IMR-90 (cell line): ENCODE measurements around the gene LPAR1. TPM values are rescaled to one million over a fixed set of nuclear protein-coding genes. Genes with fewer than 3 reads are reported as not detected.

Experiments used
- ATAC-seq: fragments of 200-7000 bp; cut with Tn5 transposase; 2 replicates; pipeline ENCODE4 v1.9.1; 2020; ENCODE audit warnings: low read depth, mild to moderate bottlenecking, moderate library complexity
- BruUV-seq: library from RNA; stranded (reverse); fragments of 400-500 nt; replicated peaks from 2 replicates; lab custom pipeline; 2021; lab: Mats Ljungman, UMichigan
- CTCF ChIA-PET: fragments of 300-600 bp; formaldehyde crosslinking; extraction: SDS; loops from one replicate; lab custom pipeline; 2021; ENCODE audit warnings: antibody characterized with exemption; lab: Yijun Ruan, JAX
- POLR2A ChIA-PET: fragments of 300-600 bp; sonication (Branson Sonifier 250); formaldehyde crosslinking; loops from one replicate; lab custom pipeline; 2022; ENCODE audit warnings: antibody characterized with exemption; ENCODE audit not compliant: unreplicated experiment; lab: Charles Lee
- DNase-seq: peaks from one replicate; pipeline ENCODE4 v3.0.0; 2013
- H2AFZ ChIP-seq: replicated peaks from 2 replicates; pipeline ENCODE3; 2013; ENCODE audit warnings: low read length, mild to moderate bottlenecking; ENCODE audit not compliant: poor library complexity
- H2AK5ac ChIP-seq: 2 replicates; pipeline ENCODE4 v1.6.1; 2013; ENCODE audit warnings: low read depth, low read length, inconsistent platforms
- H2AK9ac ChIP-seq: replicated peaks from 2 replicates; pipeline ENCODE3; 2013; ENCODE audit warnings: mild to moderate bottlenecking, low read depth, low read length, moderate library complexity; ENCODE audit not compliant: poor library complexity
- H2BK120ac ChIP-seq: 2 replicates; pipeline ENCODE4 v1.6.1; 2013; ENCODE audit warnings: low read depth, low read length, inconsistent platforms
- H2BK15ac ChIP-seq: 3 replicates; pipeline ENCODE4 v1.6.1; 2013; ENCODE audit warnings: low read depth, low read length, inconsistent platforms
- H2BK20ac ChIP-seq: 2 replicates; pipeline ENCODE4 v1.6.1; 2013; ENCODE audit warnings: low read depth, mild to moderate bottlenecking, inconsistent platforms, low read length, moderate library complexity
- H2BK5ac ChIP-seq: 2 replicates; pipeline ENCODE4 v1.6.1; 2013; ENCODE audit warnings: mild to moderate bottlenecking, low read depth, low read length, inconsistent platforms; ENCODE audit not compliant: poor library complexity, severe bottlenecking
- H3K14ac ChIP-seq: replicated peaks from 2 replicates; pipeline ENCODE4 v1.6.1; 2013; ENCODE audit warnings: low read depth, low read length, inconsistent platforms
- H3K18ac ChIP-seq: 2 replicates; pipeline ENCODE4 v1.6.1; 2013; ENCODE audit warnings: low read depth, low read length, control low read depth
- H3K23ac ChIP-seq: 2 replicates; pipeline ENCODE4 v1.6.1; 2013; ENCODE audit warnings: low read depth, low read length, inconsistent platforms
- H3K27ac ChIP-seq: 2 replicates; pipeline ENCODE4 v1.5.1; 2013; ENCODE audit warnings: mild to moderate bottlenecking, control low read depth, low read length; ENCODE audit not compliant: insufficient read depth
- H3K27me3 ChIP-seq: 2 replicates; pipeline ENCODE4 v1.6.1; 2013; ENCODE audit warnings: low read length; ENCODE audit not compliant: control insufficient read depth, insufficient read depth
- H3K36me3 ChIP-seq: 2 replicates; pipeline ENCODE4 v1.6.1; 2013; ENCODE audit warnings: low read length, mixed read lengths; ENCODE audit not compliant: control insufficient read depth, insufficient read depth
- H3K4ac ChIP-seq: 2 replicates; pipeline ENCODE4 v1.6.1; 2013; ENCODE audit warnings: low read depth, low read length, inconsistent platforms
- H3K4me1 ChIP-seq: 2 replicates; pipeline ENCODE4 v1.6.1; 2013; ENCODE audit warnings: low read length, mixed read lengths; ENCODE audit not compliant: control insufficient read depth, insufficient read depth
- H3K4me2 ChIP-seq: 2 replicates; pipeline ENCODE4 v1.6.1; 2013; ENCODE audit warnings: low read depth, mild to moderate bottlenecking, control low read depth, low read length, moderate library complexity
- H3K4me3 ChIP-seq: 2 replicates; pipeline ENCODE4 v1.5.1; 2013; ENCODE audit warnings: low read depth, mild to moderate bottlenecking, control low read depth, low read length, moderate library complexity; ENCODE audit not compliant: insufficient read depth
- H3K56ac ChIP-seq: 2 replicates; pipeline ENCODE4 v1.6.1; 2013; ENCODE audit warnings: low read length, inconsistent platforms; ENCODE audit not compliant: insufficient read depth; ENCODE audit errors: extremely low read depth
- H3K79me1 ChIP-seq, 2 experiments: 2 replicates each; pipeline ENCODE4 v1.6.1; 2013; ENCODE audit warnings: low read length in 2 of 2, inconsistent platforms in 1 of 2, low read depth in 1 of 2
- H3K9ac ChIP-seq: 2 replicates; pipeline ENCODE4 v1.6.1; 2013; ENCODE audit warnings: low read depth, low read length, control low read depth
- H3K9me1 ChIP-seq: 2 replicates; pipeline ENCODE4 v1.6.1; 2013; ENCODE audit warnings: low read length, inconsistent platforms; ENCODE audit not compliant: insufficient read depth
- H3K9me3 ChIP-seq: 2 replicates; pipeline ENCODE4 v1.6.1; 2013; ENCODE audit warnings: low read length; ENCODE audit not compliant: control insufficient read depth, insufficient read depth
- H4K20me1 ChIP-seq: 2 replicates; pipeline ENCODE4 v1.6.1; 2013; ENCODE audit warnings: low read length, inconsistent platforms; ENCODE audit not compliant: insufficient read depth
- H4K5ac ChIP-seq: 2 replicates; pipeline ENCODE4 v1.6.1; 2013; ENCODE audit warnings: mild to moderate bottlenecking, low read depth, low read length, control low read depth
- H4K8ac ChIP-seq, 2 experiments: 2 replicates each; pipeline ENCODE4 v1.6.1; 2013; ENCODE audit warnings: low read depth in 2 of 2, low read length in 2 of 2, control low read depth in 1 of 2, inconsistent platforms in 1 of 2
- H4K91ac ChIP-seq: 2 replicates; pipeline ENCODE4 v1.6.1; 2013; ENCODE audit warnings: low read depth, low read length, inconsistent platforms; ENCODE audit not compliant: insufficient read depth
- CEBPB ChIP-seq: IDR thresholded peaks from 2 replicates; pipeline ENCODE4 v1.6.1; 2012; ENCODE audit warnings: low read depth, low read length, improper control_type of control experiment
- ELK1 ChIP-seq: fragments of 150-350 bp; IDR thresholded peaks from 2 replicates; pipeline ENCODE4 v1.6.1; 2016; ENCODE audit warnings: low read depth, mild to moderate bottlenecking, low read length, moderate library complexity, borderline replicate concordance
- FOS ChIP-seq: fragments of 150-350 bp; IDR thresholded peaks from 2 replicates; pipeline ENCODE4 v1.6.1; 2016; ENCODE audit warnings: low read depth, low read length
- MAFK ChIP-seq: IDR thresholded peaks from 2 replicates; pipeline ENCODE4 v1.6.1; 2012; ENCODE audit warnings: low read depth, low read length, improper control_type of control experiment
- POLR2A ChIP-seq: IDR thresholded peaks from 2 replicates; pipeline ENCODE4 v1.6.1; 2012; ENCODE audit warnings: mild to moderate bottlenecking, low read depth, low read length
- RAD21 ChIP-seq: IDR thresholded peaks from 2 replicates; pipeline ENCODE4 v1.6.1; 2012; ENCODE audit warnings: low read length, improper control_type of control experiment
- RCOR1 ChIP-seq: IDR thresholded peaks from 2 replicates; pipeline ENCODE4 v1.6.1; 2012; ENCODE audit warnings: mild to moderate bottlenecking, low read length, improper control_type of control experiment; ENCODE audit not compliant: insufficient replicate concordance
- SMC3 ChIP-seq: fragments of 150-350 bp; IDR thresholded peaks from 2 replicates; pipeline ENCODE4 v1.6.1; 2016; ENCODE audit warnings: low read depth, mild to moderate bottlenecking, antibody characterized with exemption, low read length, moderate library complexity
- WGBS, 2 experiments: methylation state at CpG; one replicate each; pipeline versions ENCODE4 v1.1.5 to v1.1.7; 2013; ENCODE audit warnings: missing lambda C conversion rate in 2 of 2; ENCODE audit not compliant: insufficient read length in 1 of 2; ENCODE audit errors: extremely low coverage in 2 of 2; 5-methylcytosine and 5-hydroxymethylcytosine counted together
- dilution Hi-C: fragments of 300-500 bp; cut with HindIII; formaldehyde crosslinking; loops from one replicate; pipeline ENCODE4 v1.14.3; 2018; ENCODE audit warnings: low sequenced_read_pairs; ENCODE audit not compliant: unreplicated experiment
- in situ Hi-C: fragments of 300-500 bp; cut with MboI; formaldehyde crosslinking; loops from 3 replicates; pipeline ENCODE4 v1.14.3; 2019; ENCODE audit warnings: low sequenced_read_pairs, inconsistent platforms, mixed read lengths
- intact Hi-C: fragments of 100-400 bp; cut with micrococcal nuclease; formaldehyde crosslinking; loops from 2 replicates; pipeline ENCODE4 v1.10.0; 2022
- polyA plus RNA-seq, 3 experiments: library from polyadenylated mRNA; depleted of rRNA; stranded (reverse); fragments of >200 nt; gene quantifications; 2 replicates each; pipeline ENCODE4 v1.2.3, GENCODE V29; 2012; ENCODE audit warnings: low replicate concordance in 1 of 3
- total RNA-seq: library from RNA; depleted of rRNA; stranded (reverse); fragments of >200 nt; gene quantifications from 2 replicates; pipeline ENCODE4 v1.2.3, GENCODE V29; 2012

Gene LPAR1
- total and polyA plus RNA-seq, 2 of the 4 experiments (the other 2 are of a cell fraction): 171 to 315 TPM

- no peak overlapping the region for H3K56ac ChIP-seq
- H3K27me3 ChIP-seq: no peaks in the 10 kb centered on the region
- H3K14ac ChIP-seq: no peak overlapping the region
- no peak overlapping the region for H3K18ac ChIP-seq
- H3K9ac ChIP-seq: no peak overlapping the region
- intact Hi-C loops (loop anchor here (5.0 kb wide), 1 partner anchor 54 kb away; no protein-coding TSS in a partner anchor), dilution Hi-C loops (no loop called here), in situ Hi-C loops (loop anchor here (25.0 kb wide), 1 partner anchor 871 kb away; no protein-coding TSS in a partner anchor)
- no peaks in the 10 kb centered on the region for H3K4me1 ChIP-seq
- BruUV-seq: no TSS peak
- H4K5ac ChIP-seq: no peak overlapping the region
- no peak overlapping the region for H2AK9ac ChIP-seq
- no CpG with 5 or more reads among the region's 3 CpGs for WGBS, 2 experiments
- no peak overlapping the region for H2BK120ac ChIP-seq
- no peak overlapping the region for H3K23ac ChIP-seq
- no peak overlapping the region for H3K27ac ChIP-seq
- H4K20me1 ChIP-seq: no peaks in the 10 kb centered on the region
- no peaks in the 10 kb centered on the region for H3K9me3 ChIP-seq
- H3K36me3 ChIP-seq: no peaks in the 10 kb centered on the region
- DNase-seq: no peak
- no peak overlapping the region for H2BK5ac ChIP-seq
- no peak overlapping the region for H3K4me2 ChIP-seq
- H2BK15ac ChIP-seq: no peak overlapping the region
- H3K4me3 ChIP-seq: no peak overlapping the region
- POLR2A ChIA-PET: no interaction called here
- H4K8ac ChIP-seq: no peak overlapping the region
- ATAC-seq: no peak
- CTCF ChIA-PET: no interaction called here
- H4K91ac ChIP-seq: no peak overlapping the region
- no peaks in the 10 kb centered on the region for H3K79me1 ChIP-seq
- no peak overlapping the region for H3K4ac ChIP-seq
- H2AFZ ChIP-seq: no peak overlapping the region
- H3K9me1 ChIP-seq: no peaks in the 10 kb centered on the region
- no peak overlapping the region for H2BK20ac ChIP-seq
- no peak for TF ChIP-seq ELK1
- TF ChIP-seq CEBPB: no peak
- no peak for TF ChIP-seq POLR2A
- TF ChIP-seq RCOR1: no peak
- TF ChIP-seq MAFK: no peak
- no peak for TF ChIP-seq SMC3
- no peak for TF ChIP-seq FOS
- TF ChIP-seq RAD21: no peak
- no peak overlapping the region for H2AK5ac ChIP-seq
Observed at GRCh38 chr9:111058166-111058565, 19.9 kb upstream of the LPAR1 start.
